HG03378 (cell line): ENCODE measurements around the gene PIP5K1B.
"Not testable (repeated sequence)": the region's sequence is repeated elsewhere in the genome, so short reads cannot be mapped to it uniquely, and the experiment has no call there.

Experiments used
- ATAC-seq: cut with Tn5 transposase; IDR thresholded peaks from one replicate; pipeline ENCODE4 v1.9.1; 2021; ENCODE audit warnings: mild to moderate bottlenecking, moderate library complexity; ENCODE audit not compliant: unreplicated experiment

PIP5K1B gene

DNA sequence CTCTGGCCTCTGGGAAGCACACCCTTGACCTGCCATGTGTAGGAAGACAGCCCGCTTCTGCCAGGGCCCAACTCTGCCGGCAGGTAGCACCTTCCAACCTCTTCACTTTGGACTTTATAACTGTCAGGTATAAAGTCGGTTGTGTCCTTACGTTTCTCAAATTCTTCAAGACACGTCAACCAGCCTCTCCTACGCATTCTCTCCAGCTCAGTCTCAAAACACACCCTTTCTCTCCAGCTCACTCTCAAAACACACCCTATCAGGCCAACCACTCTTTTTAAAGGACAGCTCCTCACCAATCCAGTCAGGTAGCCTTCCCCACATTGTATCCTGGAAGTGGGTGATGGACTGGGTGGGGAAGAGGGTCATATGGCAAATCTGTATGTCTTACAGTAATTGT, 344.1 kb downstream of the PIP5K1B start:
- no peak for ATAC-seq

DNA sequence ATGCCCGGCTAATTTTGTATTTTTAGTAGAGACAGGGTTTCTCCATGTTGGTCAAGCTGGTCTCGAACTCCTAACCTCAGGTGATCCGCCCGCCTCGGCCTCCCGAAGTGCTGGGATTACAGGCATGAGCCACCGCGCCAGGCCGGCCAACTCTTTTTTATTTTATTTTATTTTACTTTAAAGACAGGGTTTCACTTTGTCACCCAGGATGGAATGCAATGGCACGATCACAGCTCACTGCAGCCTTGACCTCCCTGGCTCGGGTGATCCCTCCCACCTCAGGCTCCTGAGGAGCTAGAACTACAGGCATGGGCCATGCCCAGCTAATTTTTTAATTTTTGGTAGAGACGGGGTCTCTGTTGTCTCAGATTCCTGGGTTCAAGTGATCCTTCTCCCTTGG, 345.9 kb downstream of the PIP5K1B start:
- not testable (repeated sequence) for ATAC-seq

DNA sequence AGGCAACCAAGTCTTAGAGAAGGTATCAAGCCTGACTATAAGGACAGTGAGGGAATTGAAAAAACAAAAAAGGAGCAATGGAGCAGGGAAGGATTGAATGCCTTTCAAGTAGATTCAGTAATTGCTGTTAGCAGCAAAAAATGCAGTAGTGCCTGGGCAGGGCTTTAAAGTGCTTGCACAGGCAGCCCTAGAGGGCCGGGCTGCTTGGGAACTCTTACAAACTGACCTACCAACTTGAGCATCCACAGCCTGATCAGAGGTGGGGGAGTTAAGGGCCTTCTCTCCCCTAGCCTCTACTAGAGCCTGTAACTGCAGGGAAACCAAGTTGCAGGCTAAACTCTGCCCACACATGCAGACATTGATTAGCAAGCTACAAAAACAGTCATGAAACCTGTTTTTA, 349.9 kb downstream of the PIP5K1B start:
- no peak for ATAC-seq

DNA sequence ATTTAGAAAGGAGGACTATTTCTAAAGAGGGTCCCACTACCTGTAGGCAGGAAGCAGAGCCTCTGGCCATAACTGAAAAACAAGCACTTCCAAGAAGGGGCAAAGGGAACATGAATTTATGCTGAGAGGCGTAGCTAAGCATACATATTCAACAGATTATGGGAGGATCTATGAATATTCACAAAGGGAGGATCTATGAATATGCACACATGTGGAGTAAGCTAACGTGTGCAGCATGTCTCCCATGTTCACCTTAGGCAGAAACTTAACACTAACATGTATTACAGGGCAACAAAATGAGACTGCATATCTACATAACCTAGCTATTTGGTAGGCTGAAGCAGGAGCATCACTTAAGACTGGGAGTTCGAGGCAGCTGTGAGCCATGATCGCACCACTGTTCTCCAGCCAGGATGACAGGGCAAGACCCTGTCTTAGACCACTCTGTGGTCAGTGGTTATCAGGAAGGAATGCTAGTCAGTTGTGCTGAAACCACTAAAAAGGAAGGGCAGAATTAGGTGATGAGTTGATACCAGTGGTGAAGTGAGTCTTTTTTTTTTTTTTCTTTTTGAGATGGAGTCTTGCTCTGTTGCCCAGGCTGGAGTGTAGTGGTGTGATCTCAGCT, 351.3 kb downstream of the PIP5K1B start:
- no peak for ATAC-seq

DNA sequence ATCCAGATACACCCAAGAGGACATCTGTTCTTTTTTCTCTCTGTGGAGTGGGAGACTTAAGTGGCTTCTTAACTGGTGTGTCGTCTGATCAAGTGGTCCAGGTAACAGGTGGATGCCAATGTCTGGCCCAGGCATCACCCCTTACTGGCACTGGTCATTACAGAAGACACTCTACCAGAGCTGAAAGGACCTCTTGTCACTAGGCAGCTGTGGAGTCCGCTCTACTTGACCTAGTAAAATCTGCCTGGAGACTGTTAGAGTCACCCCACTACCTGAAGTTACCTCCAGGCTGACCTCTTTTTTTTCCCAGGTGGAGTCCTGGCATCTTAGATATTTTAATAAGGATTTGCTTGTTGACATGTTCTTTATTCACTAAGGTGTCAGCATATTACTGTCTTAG, 353.1 kb downstream of the PIP5K1B start:
- no peak for ATAC-seq
